ENCODE data around the gene TCEANC2.
"Not testable (repeated sequence)": the region's sequence is repeated elsewhere in the genome, so short reads cannot be mapped to it uniquely, and the experiment has no call there.

- TF ChIP-seq CTCF, EP300 (IDR thresholded peaks at IDR 0.05): not testable (repeated sequence)
These were observed 28.6 kb upstream of the TCEANC2 start for GRCh38 chr1:54024811-54025210.
